Neural progenitor cell (in vitro differentiated cells): ENCODE data around the gene TMEM101.

Experiments
- CTCF ChIP-seq: fragments of 200-600 bp; sonication (generic); IDR thresholded peaks from 2 replicates; pipeline ENCODE4 v1.5.1; 2017; ENCODE audit warnings: antibody characterized with exemption, mild to moderate bottlenecking
- EZH2 ChIP-seq: fragments of 200-600 bp; sonication (generic); IDR thresholded peaks from 2 replicates; pipeline ENCODE4 v1.6.1; 2017; ENCODE audit warnings: antibody characterized with exemption, mild to moderate bottlenecking, moderate library complexity

- TF ChIP-seq CTCF (no peak), EZH2 (no peak)
Observed at GRCh38 chr17:44014133-44014436, 678 bp downstream of the TMEM101 start.
